Thoracic aorta (tissue), 2 donors: ENCODE data around the gene OR1J1. TPM values are rescaled to one million over a fixed set of nuclear protein-coding genes. Genes with fewer than 3 reads are reported as not detected.

Experiments
- ATAC-seq: fragments of 150-250 bp; one replicate; pipeline ENCODE4 v1.8.0; 2017; ENCODE audit warnings: low read depth; ENCODE audit not compliant: insufficient number of reproducible peaks, low FRiP score
- DNase-seq: peaks from one replicate; pipeline ENCODE4 v3.0.0-alpha.2; 2020; ENCODE audit warnings: low spot score
- H3K27ac ChIP-seq, 2 donors: fragments of 200-600 bp; sonication (generic); 1 replicate in 1 of 2; 2 replicates in 1 of 2; pipeline ENCODE4 v1.5.1; 2016; ENCODE audit warnings: mild to moderate bottlenecking in 2 of 2, moderate library complexity in 2 of 2
- H3K27me3 ChIP-seq: fragments of 200-600 bp; sonication (generic); replicated peaks from 2 replicates; pipeline ENCODE4 v1.6.0; 2016; ENCODE audit warnings: mild to moderate bottlenecking; ENCODE audit not compliant: insufficient read depth
- H3K36me3 ChIP-seq: fragments of 200-600 bp; sonication (generic); one replicate; pipeline ENCODE4 v1.5.1; 2016
- H3K4me1 ChIP-seq, 2 donors: fragments of 200-600 bp; sonication (generic); 1 replicate in 1 of 2; 2 replicates in 1 of 2; pipeline versions ENCODE4 v1.5.1 to v1.6.0; 2016; ENCODE audit warnings: low read depth in 2 of 2, mild to moderate bottlenecking in 1 of 2; ENCODE audit not compliant: control insufficient read depth in 1 of 2
- H3K4me3 ChIP-seq: fragments of 200-600 bp; sonication (generic); 2 replicates; pipeline ENCODE4 v1.5.1; 2016; ENCODE audit warnings: mild to moderate bottlenecking
- H3K9me3 ChIP-seq: fragments of 200-600 bp; sonication (generic); 2 replicates; pipeline ENCODE4 v1.5.1; 2016
- CTCF ChIP-seq: fragments of 200-600 bp; sonication (generic); IDR thresholded peaks from one replicate; pipeline ENCODE4 v1.5.1; 2019; ENCODE audit warnings: antibody characterized with exemption
- total RNA-seq, 2 donors: library from RNA; depleted of rRNA; stranded (reverse); fragments of >200 nt; gene quantifications; one replicate each; pipeline versions ENCODE4 v1.1.0 to v1.2.3, GENCODE V29; 2016

The OR1J1 gene
- total RNA-seq, 2 donors from 2014 or later, result not detected

- no peaks in the 10 kb centered on the region for H3K27me3 ChIP-seq
- TF ChIP-seq CTCF, result no peak
- no peak overlapping the region for H3K27ac ChIP-seq
- no peak overlapping the region for H3K4me3 ChIP-seq
- H3K9me3 ChIP-seq, result no peaks in the 10 kb centered on the region
- ATAC-seq (no peak), DNase-seq (no peak)
- no peaks in the 10 kb centered on the region for H3K4me1 ChIP-seq
- H3K36me3 ChIP-seq, result no peaks in the 10 kb centered on the region
These were observed 380 bp downstream of the OR1J1 start for GRCh38 chr9:122477346-122477745.

GRCh38 chr9:122475717-122476116, 2.0 kb downstream of the OR1J1 start:
- no peak overlapping the region for H3K27ac ChIP-seq
- H3K9me3 ChIP-seq, result no peaks in the 10 kb centered on the region
- no peak for TF ChIP-seq CTCF
- DNase-seq (no peak), ATAC-seq (no peak)
- H3K4me3 ChIP-seq, result no peak overlapping the region
- no peaks in the 10 kb centered on the region for H3K36me3 ChIP-seq
- no peaks in the 10 kb centered on the region for H3K4me1 ChIP-seq
- H3K27me3 ChIP-seq, result no peaks in the 10 kb centered on the region

- no peak for ATAC-seq
- H3K36me3 ChIP-seq, result no peaks in the 10 kb centered on the region
- no peaks in the 10 kb centered on the region for H3K9me3 ChIP-seq
- no peaks in the 10 kb centered on the region for H3K27me3 ChIP-seq
- no peaks in the 10 kb centered on the region for H3K4me1 ChIP-seq
- no peak for TF ChIP-seq CTCF
- H3K27ac ChIP-seq, result no peak overlapping the region
- no peak overlapping the region for H3K4me3 ChIP-seq
- no peak for DNase-seq
These were observed 3.2 kb downstream of the OR1J1 start for GRCh38 chr9:122474561-122474960.

GRCh38 chr9:122468735-122469134, 9.0 kb downstream of the OR1J1 start:
- H3K4me1 ChIP-seq, result peaks cover 0 to 4% of the 10 kb centered on the region in 2 donors
- DNase-seq, result no peak
- H3K36me3 ChIP-seq, result no peaks in the 10 kb centered on the region
- no peak for TF ChIP-seq CTCF
- no peak for ATAC-seq
- H3K9me3 ChIP-seq, result no peaks in the 10 kb centered on the region
- H3K4me3 ChIP-seq, result no peak overlapping the region
- H3K27ac ChIP-seq, result no peak overlapping the region
- H3K27me3 ChIP-seq, result no peaks in the 10 kb centered on the region

- Histone ChIP-seq H3K9me3 (no peaks in the 10 kb centered on the region), H3K27ac (no peak overlapping the region), H3K27me3 (no peaks in the 10 kb centered on the region), H3K4me3 (no peak overlapping the region), H3K4me1 (peaks cover 0 to 4% of the 10 kb centered on the region in 2 donors), H3K36me3 (no peaks in the 10 kb centered on the region)
- ATAC-seq (no peak), DNase-seq (no peak)
- no peak for TF ChIP-seq CTCF
These were observed 11.3 kb downstream of the OR1J1 start for GRCh38 chr9:122466456-122466855.
